Measurements from ENCODE around the gene NUBP2. TPM values are rescaled to one million over a fixed set of nuclear protein-coding genes. Genes with fewer than 3 reads are reported as not detected.
A peak's percentile ranks its signal among the peaks of the same experiment; 100 is the strongest.
"Not testable (repeated sequence)": the region's sequence is repeated elsewhere in the genome, so short reads cannot be mapped to it uniquely, and the experiment has no call there.

NUBP2 gene
- polyA plus RNA-seq, 1 donor: 39.4 TPM

DNA sequence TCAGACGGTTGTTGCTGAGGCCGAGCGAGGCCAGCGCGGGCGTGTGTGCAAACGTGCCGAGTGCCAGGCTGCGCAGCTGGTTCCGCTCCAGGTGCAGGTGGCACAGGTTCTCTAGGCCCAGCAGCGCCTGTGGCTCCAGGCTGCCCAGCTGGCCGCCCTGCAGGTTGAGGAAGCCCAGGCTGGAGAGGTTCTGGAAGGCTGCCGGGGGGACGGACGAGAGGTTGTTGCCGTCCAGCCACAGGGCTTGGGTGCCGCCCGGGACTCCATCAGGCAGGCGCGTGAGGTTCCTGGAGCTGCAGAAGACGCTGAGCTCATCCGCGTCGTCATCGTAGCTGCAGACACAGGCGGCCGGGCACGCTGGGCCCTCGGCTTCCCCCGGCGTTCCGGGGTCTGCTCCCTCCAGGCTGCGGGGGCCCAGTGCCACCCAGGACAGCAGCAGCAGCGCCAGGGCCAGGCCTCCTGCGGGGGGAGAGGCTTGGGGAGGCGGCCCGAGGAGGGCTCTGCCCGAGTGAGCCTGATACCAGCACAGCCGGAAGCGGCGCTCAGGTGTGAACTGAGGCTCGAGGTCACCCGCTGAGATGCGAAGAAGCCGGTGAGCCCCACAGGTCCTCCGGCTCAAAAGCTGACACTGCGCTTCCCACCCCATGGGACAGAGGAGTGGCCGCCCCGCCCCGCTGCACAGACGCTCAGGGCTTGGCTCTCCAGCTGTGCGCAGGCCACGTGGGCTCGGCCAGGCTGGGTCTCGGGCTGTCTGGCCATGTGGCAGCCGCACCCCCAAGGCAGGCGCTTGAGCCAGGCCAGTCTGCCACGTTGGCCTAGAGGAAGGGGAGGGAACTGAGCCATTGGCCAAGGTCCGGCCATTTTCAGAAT is 9.4 kb downstream of the NUBP2 start:
- WGBS (ENCODE audit: insufficient coverage, low lambda C conversion rate): no CpG with 5 or more reads among the region's 59 CpGs
- Histone ChIP-seq H3K36me3 (ENCODE audit: control insufficient read depth, insufficient read depth, low read length) (peaks cover 37% of the 10 kb centered on the region), H3K4me1 (ENCODE audit: control insufficient read depth, insufficient read depth, low read length) (peaks cover 13% of the 10 kb centered on the region), H3K4me3 (ENCODE audit: low read length) (no peak overlapping the region), H3K9me3 (ENCODE audit: control insufficient read depth, low read depth, low read length) (peaks cover 29% of the 10 kb centered on the region), H3K27me3 (ENCODE audit: control insufficient read depth, insufficient read depth, low read length) (no peaks in the 10 kb centered on the region), H3K27ac (ENCODE audit: low read length) (no peak overlapping the region)
- no peak for DNase-seq

DNA sequence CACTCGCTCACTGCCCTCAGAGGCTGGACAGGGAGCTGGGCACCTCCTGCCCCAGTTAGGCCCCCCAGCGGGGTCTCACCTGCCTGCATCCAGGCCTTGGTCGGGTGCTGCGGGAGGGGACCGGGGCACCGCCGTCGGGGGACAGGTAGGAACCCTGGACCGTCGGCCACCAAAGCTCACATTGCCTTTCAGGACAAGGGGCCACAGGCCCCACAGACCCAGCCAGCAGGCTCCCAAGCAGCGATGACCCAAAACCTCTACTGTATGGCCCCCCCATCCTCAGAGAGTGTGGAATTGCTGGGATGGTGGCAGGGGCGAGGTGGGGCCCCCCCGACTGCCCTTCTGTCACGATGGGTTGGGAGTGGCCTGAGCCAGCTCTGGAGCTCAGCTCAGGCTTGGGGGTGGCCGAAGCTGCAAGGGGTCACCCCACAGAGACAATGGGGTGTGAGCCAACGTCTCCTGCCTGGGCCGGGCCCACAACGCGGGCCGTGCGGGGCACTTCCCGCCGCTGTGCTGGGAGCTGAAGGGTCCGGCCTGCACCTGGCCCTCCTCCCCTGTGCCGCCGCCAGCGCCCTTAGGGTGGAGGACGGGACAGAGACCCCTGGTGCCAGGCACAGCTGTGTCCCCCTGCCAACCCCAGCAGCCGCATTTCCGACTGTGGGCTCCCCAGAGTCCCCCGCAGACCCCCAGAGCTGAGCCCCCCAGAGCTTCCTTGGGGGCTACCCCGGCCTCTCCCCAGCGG is 10.2 kb downstream of the NUBP2 start:
- no peak for DNase-seq
- H3K9me3 ChIP-seq (ENCODE audit: control insufficient read depth, low read depth, low read length): peaks cover 31% of the 10 kb centered on the region
- H3K27me3 ChIP-seq (ENCODE audit: control insufficient read depth, insufficient read depth, low read length): no peaks in the 10 kb centered on the region
- peaks cover 30% of the 10 kb centered on the region for H3K36me3 ChIP-seq (ENCODE audit: control insufficient read depth, insufficient read depth, low read length)
- no CpG with 5 or more reads among the region's 33 CpGs for WGBS (ENCODE audit: insufficient coverage, low lambda C conversion rate)
- H3K27ac ChIP-seq (ENCODE audit: low read length): no peak overlapping the region
- peak overlapping the region; percentile 39 for H3K4me3 ChIP-seq (ENCODE audit: low read length)
- peaks cover 13% of the 10 kb centered on the region for H3K4me1 ChIP-seq (ENCODE audit: control insufficient read depth, insufficient read depth, low read length)

DNA sequence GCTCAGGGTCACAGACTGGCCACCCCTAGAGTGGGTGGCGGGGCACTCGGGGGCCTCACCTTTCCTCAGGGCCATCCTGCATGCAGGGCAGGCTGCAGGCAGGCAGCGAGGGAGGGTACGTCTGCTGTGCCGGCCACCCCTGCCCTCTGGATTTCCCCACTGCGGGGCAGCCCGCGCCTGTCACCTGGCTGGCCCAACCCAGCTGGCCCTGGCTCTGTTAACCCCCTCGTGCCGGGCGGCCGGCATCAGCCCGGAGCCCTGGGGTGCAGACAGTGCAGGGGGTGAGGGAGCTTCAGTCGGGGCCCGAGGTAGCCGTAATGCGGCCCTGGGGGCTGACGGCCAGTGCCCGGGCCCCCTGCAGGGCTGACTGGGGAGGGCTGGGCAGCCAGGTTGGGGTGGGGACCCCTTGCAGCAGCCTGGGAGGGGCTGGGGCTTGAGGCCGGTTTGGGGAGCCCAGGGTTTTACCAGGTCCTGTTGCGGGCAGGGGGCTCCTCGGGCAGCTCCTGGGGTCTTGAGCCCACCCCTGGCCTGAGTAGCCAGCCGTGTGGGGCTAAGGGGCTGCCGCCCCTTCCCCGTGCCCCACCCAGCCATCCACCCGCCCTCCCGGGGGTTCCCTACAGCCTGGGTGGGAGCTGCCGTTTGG is 10.9 kb downstream of the NUBP2 start, which contains the start of gene IGFALS:
Gene IGFALS (minus strand): TSS at position 128 of the 643 bp plus-strand sequence. CDS start 53 bp downstream, at position 75.
- Histone ChIP-seq H3K36me3 (ENCODE audit: control insufficient read depth, insufficient read depth, low read length) (peaks cover 23% of the 10 kb centered on the region), H3K27ac (ENCODE audit: low read length) (peak within 1 kb of the TSS; percentile 39), H3K4me1 (ENCODE audit: control insufficient read depth, insufficient read depth, low read length) (peaks cover 13% of the 10 kb centered on the region), H3K27me3 (ENCODE audit: control insufficient read depth, insufficient read depth, low read length) (no peaks in the 10 kb centered on the region), H3K4me3 (ENCODE audit: low read length) (peak within 1 kb of the TSS; percentile 39), H3K9me3 (ENCODE audit: control insufficient read depth, low read depth, low read length) (peaks cover 30% of the 10 kb centered on the region)
- no peak for DNase-seq
- WGBS (ENCODE audit: insufficient coverage, low lambda C conversion rate): no CpG with 5 or more reads among the region's 28 CpGs

DNA sequence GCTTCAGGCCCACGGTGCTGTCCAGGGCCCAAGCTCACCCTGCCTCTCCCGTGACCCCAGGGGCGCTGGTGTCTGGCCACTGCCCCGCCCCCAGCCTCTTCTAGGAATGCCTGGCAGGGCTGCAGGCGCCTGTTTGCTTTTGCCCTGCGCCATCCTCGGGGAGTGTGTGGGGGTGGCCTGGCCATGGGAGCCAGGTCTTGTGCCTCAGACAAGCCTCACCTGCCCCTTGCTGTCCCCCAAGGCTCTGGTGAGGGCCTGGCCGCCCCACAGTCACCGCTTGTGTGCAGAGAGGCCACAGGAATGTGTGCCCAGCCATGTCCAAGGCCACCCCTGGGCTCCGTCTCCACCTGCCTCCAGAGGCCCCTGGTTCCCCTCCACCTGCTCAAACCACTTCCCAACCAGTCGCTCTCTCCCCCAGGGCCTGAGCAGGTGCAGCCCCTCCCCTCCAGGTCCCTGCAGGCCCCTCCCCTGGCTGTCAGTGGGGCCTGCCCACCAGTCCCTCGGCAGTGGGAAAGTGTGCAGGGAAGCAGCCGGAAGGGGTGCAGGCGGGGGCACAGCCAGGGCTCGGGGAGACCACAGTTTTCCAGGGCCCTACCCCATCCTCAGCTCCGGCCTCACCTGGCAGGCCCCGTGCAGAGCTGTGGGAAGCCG is 11.6 kb downstream of the NUBP2 start:
- Histone ChIP-seq H3K27me3 (ENCODE audit: control insufficient read depth, insufficient read depth, low read length) (no peaks in the 10 kb centered on the region), H3K4me1 (ENCODE audit: control insufficient read depth, insufficient read depth, low read length) (peaks cover 13% of the 10 kb centered on the region), H3K4me3 (ENCODE audit: low read length) (peak overlapping the region; percentile 39), H3K36me3 (ENCODE audit: control insufficient read depth, insufficient read depth, low read length) (peaks cover 17% of the 10 kb centered on the region), H3K27ac (ENCODE audit: low read length) (peak overlapping the region; percentile 39), H3K9me3 (ENCODE audit: control insufficient read depth, low read depth, low read length) (peaks cover 28% of the 10 kb centered on the region)
- no CpG with 5 or more reads among the region's 18 CpGs for WGBS (ENCODE audit: insufficient coverage, low lambda C conversion rate)
- peak in 1 of 2 donors; percentile 52 for DNase-seq

DNA sequence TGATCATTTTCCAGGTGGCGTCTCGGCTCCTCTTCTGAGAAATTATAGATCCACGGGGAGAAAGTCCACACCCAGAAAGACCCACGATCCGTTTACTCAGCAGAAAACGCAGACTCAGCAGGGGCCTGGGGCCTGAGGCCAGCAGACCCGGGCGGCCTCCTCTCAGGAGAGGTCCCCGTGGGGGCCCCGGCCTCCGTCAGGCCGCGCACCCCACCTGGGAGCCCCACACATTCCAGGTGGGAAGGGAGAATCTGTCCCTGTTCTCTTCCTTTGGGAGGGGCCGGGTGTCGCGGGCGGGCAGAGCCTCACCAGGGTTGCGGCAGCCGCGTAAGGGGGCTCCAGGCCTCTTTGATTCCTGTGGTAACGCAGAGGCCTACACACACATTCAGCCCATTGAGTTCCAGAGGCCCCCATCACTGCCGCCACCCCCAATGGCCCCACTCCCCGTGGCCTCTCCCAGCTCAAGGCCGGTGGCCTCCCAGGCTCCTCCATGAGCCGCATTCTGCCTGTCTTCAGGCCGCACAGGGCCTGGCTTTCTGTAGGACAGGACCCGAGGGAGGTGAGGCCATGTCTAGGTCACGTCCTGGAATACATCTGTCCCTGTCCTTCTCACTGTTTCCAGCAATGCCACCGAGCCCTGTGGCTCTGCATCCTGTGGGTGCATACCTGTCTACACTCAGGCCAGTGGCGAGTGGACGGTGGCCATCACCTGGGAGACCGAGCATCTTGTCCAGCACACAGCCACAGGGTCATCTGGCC is 12.3 kb downstream of the NUBP2 start:
- no peaks in the 10 kb centered on the region for H3K27me3 ChIP-seq (ENCODE audit: control insufficient read depth, insufficient read depth, low read length)
- peak overlapping the region; percentile 39 for H3K4me3 ChIP-seq (ENCODE audit: low read length)
- peak overlapping the region; percentile 39 for H3K27ac ChIP-seq (ENCODE audit: low read length)
- WGBS (ENCODE audit: insufficient coverage, low lambda C conversion rate): no CpG with 5 or more reads among the region's 32 CpGs
- no peak for DNase-seq
- H3K36me3 ChIP-seq (ENCODE audit: control insufficient read depth, insufficient read depth, low read length): peaks cover 10% of the 10 kb centered on the region
- peaks cover 13% of the 10 kb centered on the region for H3K4me1 ChIP-seq (ENCODE audit: control insufficient read depth, insufficient read depth, low read length)
- peaks cover 28% of the 10 kb centered on the region for H3K9me3 ChIP-seq (ENCODE audit: control insufficient read depth, low read depth, low read length)

DNA sequence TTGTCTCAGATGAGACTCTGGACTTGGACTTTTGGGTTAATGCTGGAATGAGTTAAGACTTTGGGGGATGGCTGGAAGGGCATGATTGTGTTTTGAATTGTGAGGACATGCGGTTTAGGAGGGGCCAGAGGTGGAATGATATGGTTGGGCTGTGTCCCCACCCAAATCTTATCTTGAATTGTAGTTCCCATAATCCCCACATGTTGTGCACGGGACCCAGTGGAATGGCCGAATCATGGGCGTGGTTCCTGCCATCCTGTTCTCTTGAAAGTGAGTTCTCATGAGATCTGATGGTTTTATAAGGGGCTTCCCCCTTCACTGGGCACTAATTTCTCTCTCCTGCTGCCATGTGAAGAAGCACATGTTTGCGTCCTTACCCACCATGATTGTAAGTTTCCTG is 16.5 kb downstream of the NUBP2 start:
- H3K27me3 ChIP-seq (ENCODE audit: control insufficient read depth, insufficient read depth, low read length); H3K4me1 ChIP-seq (ENCODE audit: control insufficient read depth, insufficient read depth, low read length); H3K9me3 ChIP-seq (ENCODE audit: control insufficient read depth, low read depth, low read length); H3K36me3 ChIP-seq (ENCODE audit: control insufficient read depth, insufficient read depth, low read length); DNase-seq; H3K27ac ChIP-seq (ENCODE audit: low read length); H3K4me3 ChIP-seq (ENCODE audit: low read length): not testable (repeated sequence)
- no CpG with 5 or more reads among the region's 5 CpGs for WGBS (ENCODE audit: insufficient coverage, low lambda C conversion rate)

DNA sequence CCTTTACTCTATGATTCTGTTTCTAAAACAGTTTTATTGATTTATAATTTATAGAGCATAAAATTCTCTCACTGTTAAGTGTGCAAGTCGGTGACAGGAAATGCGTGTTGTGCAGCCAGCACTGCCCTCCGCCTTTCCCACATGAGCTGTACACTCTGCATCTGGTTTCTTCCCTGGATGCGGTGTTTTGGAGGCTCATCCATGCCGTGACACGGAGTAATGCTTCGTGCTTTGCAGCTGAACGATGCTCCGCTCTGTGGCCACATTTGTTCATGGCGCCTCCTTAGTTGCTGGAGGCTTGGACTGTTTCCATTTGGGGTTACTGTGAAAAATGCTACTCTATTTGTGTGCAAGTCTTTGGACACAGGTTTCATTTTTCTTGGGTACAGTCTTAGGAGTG is 17.9 kb downstream of the NUBP2 start:
- no peak for DNase-seq
- Histone ChIP-seq H3K27me3 (ENCODE audit: control insufficient read depth, insufficient read depth, low read length) (no peaks in the 10 kb centered on the region), H3K27ac (ENCODE audit: low read length) (no peak overlapping the region), H3K4me3 (ENCODE audit: low read length) (no peak overlapping the region), H3K9me3 (ENCODE audit: control insufficient read depth, low read depth, low read length) (peaks cover 3% of the 10 kb centered on the region), H3K4me1 (ENCODE audit: control insufficient read depth, insufficient read depth, low read length) (no peaks in the 10 kb centered on the region), H3K36me3 (ENCODE audit: control insufficient read depth, insufficient read depth, low read length) (no peaks in the 10 kb centered on the region)
- 80% methylated on average over 1 of the region's 10 CpGs for WGBS (ENCODE audit: insufficient coverage, low lambda C conversion rate)

DNA sequence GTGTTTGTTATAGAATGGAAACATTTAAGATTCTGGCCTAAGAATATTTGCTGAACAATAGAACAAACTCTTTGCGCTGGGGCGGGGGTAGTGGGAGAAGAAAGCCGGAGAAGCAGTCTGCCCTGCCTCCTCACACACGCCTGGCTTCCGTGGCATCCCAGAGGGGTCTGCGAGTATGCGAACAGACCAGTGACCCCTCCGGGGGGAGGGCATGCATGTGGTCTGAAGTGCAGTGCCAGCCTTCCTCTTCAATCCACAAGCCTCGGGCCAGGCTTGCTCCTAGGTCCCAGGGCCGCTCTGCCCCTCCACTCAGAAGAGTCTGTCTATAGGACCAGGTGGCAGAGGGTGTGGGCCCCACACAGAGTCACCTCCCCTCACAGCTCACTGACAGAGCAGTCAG is 24.9 kb downstream of the NUBP2 start:
- H3K9me3 ChIP-seq (ENCODE audit: control insufficient read depth, low read depth, low read length): no peaks in the 10 kb centered on the region
- H3K27me3 ChIP-seq (ENCODE audit: control insufficient read depth, insufficient read depth, low read length): no peaks in the 10 kb centered on the region
- H3K27ac ChIP-seq (ENCODE audit: low read length): no peak overlapping the region
- no CpG with 5 or more reads among the region's 10 CpGs for WGBS (ENCODE audit: insufficient coverage, low lambda C conversion rate)
- DNase-seq: no peak
- peaks cover 25% of the 10 kb centered on the region for H3K36me3 ChIP-seq (ENCODE audit: control insufficient read depth, insufficient read depth, low read length)
- H3K4me3 ChIP-seq (ENCODE audit: low read length): no peak overlapping the region
- H3K4me1 ChIP-seq (ENCODE audit: control insufficient read depth, insufficient read depth, low read length): no peaks in the 10 kb centered on the region

DNA sequence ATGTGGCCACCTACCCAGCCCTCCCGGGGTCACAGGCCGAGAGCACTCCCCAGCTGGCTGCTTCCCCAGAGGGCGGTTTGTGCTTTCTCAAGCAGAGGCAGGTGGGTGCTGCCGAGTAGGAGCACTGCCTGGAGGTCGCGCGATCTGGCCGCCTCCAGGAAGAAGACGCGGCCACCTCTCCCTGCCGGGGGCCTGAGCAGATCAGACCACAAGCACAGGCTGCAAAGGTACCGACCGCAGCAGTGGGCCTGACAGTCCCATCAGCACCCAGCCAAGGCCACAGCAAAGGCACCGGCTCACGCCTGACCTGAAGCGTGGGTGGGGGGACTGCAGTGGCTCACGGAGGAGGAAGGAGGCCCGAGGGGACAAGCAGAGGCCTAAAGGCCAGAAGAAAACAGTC is 25.9 kb downstream of the NUBP2 start:
- no CpG with 5 or more reads among the region's 18 CpGs for whole genome bisulfite sequencing (ENCODE audit: insufficient coverage, low lambda C conversion rate)
- H3K4me1 ChIP-seq (ENCODE audit: control insufficient read depth, insufficient read depth, low read length): no peaks in the 10 kb centered on the region
- H3K36me3 ChIP-seq (ENCODE audit: control insufficient read depth, insufficient read depth, low read length): peaks cover 31% of the 10 kb centered on the region
- H3K4me3 ChIP-seq (ENCODE audit: low read length): no peak overlapping the region
- H3K9me3 ChIP-seq (ENCODE audit: control insufficient read depth, low read depth, low read length): no peaks in the 10 kb centered on the region
- H3K27me3 ChIP-seq (ENCODE audit: control insufficient read depth, insufficient read depth, low read length): no peaks in the 10 kb centered on the region
- no peak overlapping the region for H3K27ac ChIP-seq (ENCODE audit: low read length)
- DNase-seq: no peak
